NB4 (cell line): ENCODE data around the gene CCDC171.

Experiments used
- DNase-seq: peaks from one replicate; pipeline ENCODE4 v3.0.0; 2010; ENCODE audit warnings: low read depth
- H3K4me3 ChIP-seq: one replicate; pipeline ENCODE4 v1.5.1; 2011; ENCODE audit warnings: mild to moderate bottlenecking, low read depth, low read length, moderate library complexity
- MYC ChIP-seq: IDR thresholded peaks from 2 replicates; pipeline ENCODE4 v1.6.1; 2011; ENCODE audit warnings: low read depth, low read length
- POLR2A ChIP-seq: IDR thresholded peaks from 2 replicates; pipeline ENCODE4 v1.6.1; 2011; ENCODE audit warnings: mild to moderate bottlenecking; ENCODE audit not compliant: insufficient read length; ENCODE audit errors: extremely low read depth
- TF ChIP-seq, protein P1 (sequence below): IDR thresholded peaks from 2 replicates; pipeline ENCODE4 v1.6.1; 2011; ENCODE audit warnings: low read depth, low read length
- TF ChIP-seq, protein P2 (sequence below): IDR thresholded peaks from one replicate; pipeline ENCODE4 v1.5.1; 2012; ENCODE audit warnings: low read depth, low read length

The CCDC171 gene

DNA sequence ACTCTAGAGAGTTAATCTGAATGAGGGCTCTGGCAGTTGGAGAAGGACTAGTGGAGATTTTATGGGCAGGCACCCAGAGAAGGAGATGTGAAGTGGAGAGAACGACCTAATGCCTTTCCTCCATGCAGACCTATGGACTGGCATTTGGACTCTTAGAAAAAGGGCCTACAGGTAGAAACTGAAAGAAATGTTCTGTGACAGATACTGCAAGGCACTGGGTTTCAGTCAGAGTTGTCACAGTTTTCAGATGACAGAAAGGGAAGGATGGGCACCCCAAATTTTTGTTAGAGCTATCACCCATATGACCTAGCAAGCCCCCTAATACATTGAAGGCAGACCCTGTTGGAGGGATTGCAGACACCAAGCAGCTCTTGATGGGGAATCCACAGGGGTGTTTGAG lies 406.8 kb downstream of the CCDC171 start:
- H3K4me3 ChIP-seq: no peak overlapping the region
- DNase-seq: no peak
- no peak for TF ChIP-seq MYC
- no peak for TF ChIP-seq POLR2A
- TF ChIP-seq, protein P1, sequence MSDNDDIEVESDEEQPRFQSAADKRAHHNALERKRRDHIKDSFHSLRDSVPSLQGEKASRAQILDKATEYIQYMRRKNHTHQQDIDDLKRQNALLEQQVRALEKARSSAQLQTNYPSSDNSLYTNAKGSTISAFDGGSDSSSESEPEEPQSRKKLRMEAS: no peak
- TF ChIP-seq, protein P2, sequence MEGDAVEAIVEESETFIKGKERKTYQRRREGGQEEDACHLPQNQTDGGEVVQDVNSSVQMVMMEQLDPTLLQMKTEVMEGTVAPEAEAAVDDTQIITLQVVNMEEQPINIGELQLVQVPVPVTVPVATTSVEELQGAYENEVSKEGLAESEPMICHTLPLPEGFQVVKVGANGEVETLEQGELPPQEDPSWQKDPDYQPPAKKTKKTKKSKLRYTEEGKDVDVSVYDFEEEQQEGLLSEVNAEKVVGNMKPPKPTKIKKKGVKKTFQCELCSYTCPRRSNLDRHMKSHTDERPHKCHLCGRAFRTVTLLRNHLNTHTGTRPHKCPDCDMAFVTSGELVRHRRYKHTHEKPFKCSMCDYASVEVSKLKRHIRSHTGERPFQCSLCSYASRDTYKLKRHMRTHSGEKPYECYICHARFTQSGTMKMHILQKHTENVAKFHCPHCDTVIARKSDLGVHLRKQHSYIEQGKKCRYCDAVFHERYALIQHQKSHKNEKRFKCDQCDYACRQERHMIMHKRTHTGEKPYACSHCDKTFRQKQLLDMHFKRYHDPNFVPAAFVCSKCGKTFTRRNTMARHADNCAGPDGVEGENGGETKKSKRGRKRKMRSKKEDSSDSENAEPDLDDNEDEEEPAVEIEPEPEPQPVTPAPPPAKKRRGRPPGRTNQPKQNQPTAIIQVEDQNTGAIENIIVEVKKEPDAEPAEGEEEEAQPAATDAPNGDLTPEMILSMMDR: no peak

DNA sequence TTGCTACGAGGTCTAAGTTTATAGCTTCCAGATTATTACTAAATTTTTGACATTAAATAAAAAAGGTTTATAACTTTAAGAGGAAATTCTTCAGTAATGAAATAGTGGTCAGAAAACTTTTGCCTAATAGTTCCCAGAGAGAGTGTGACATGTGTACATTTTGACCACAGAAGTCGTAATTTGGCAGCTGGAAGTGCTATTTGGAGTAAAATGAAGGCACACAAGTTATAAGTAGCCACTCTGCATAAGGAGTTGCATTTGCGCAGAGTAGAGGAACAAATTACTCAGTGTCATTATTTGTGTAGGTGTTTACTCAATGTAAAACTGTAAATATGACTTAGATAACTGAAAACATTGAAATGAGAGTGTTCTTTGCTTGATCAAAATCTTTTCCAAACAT lies 408.4 kb downstream of the CCDC171 start:
- TF ChIP-seq POLR2A (no peak), MYC (no peak)
- TF ChIP-seq, protein P1: no peak
- TF ChIP-seq, protein P2: no peak
- DNase-seq: no peak

DNA sequence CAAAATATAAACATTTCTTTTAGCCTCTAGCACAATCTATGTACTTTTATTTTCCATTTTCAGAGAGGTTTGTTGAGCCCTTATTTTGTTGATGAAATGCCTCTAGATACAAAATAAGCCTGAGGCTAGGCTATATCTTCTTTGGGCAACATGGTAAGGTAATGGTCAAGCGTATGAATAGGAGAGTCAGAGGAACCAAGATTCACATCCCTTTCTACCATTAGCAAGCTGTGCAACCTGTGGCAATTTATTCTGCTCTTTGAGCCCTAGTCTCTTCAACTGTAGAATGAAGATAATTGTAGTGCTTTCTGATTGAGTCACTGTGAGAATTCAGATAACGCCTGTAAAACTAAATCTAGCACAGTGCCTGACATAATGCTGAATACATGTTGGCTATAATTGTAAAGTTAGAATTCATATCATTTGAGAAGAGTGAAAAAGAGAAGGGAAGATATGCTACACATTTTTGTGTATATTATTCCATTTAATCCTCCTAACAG lies 412.5 kb downstream of the CCDC171 start:
- DNase-seq: no peak
- TF ChIP-seq, protein P1: no peak
- TF ChIP-seq POLR2A (no peak), MYC (no peak)
- TF ChIP-seq, protein P2: no peak
- no peak overlapping the region for H3K4me3 ChIP-seq

More for the DNA sequence above, 408.4 kb downstream of the CCDC171 start:
- no peak overlapping the region for H3K4me3 ChIP-seq

DNA sequence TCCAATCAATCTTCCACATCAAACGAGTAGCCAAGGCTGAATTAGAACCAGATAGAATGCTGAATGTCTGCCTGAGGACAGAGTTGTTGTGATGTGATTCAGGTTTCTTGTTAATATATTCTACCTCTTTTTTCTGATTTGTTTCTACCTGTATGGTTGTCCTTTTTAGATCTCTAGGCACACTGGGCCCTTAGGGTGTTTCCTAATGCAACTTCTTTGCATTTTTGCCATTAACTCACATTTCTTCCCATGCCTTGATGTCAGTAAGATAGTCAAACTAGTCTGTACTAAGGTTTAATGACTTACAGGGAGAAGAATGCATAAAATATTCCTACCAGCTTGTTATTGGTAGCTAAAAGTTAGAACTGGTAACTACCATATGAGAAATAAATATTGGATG lies 413.6 kb downstream of the CCDC171 start:
- DNase-seq: no peak
- H3K4me3 ChIP-seq: no peak overlapping the region
- no peak for TF ChIP-seq MYC
- TF ChIP-seq, protein P1: no peak
- TF ChIP-seq POLR2A: no peak
- TF ChIP-seq, protein P2: no peak

DNA sequence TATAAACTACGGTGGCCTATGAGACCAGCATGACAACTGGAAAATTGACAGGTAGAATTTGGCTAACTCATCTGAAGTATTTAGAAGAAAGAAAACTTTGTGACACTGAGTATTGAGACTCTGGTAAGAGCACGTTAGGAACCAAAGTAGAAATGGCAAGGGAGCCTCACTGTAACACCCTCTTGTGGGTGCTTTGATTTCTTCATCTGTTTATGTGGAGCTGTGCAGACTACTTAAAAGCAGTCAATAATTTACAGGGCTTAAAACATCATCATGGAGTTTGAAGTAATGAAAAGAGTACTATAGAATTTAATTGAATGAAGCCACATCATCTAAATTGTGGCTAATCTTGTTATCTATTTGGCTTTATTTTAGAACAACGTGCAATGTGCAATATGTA lies 414.2 kb downstream of the CCDC171 start:
- no peak overlapping the region for H3K4me3 ChIP-seq
- TF ChIP-seq, protein P2: no peak
- no peak for TF ChIP-seq MYC
- TF ChIP-seq POLR2A: no peak
- TF ChIP-seq, protein P1: no peak
- DNase-seq: no peak

DNA sequence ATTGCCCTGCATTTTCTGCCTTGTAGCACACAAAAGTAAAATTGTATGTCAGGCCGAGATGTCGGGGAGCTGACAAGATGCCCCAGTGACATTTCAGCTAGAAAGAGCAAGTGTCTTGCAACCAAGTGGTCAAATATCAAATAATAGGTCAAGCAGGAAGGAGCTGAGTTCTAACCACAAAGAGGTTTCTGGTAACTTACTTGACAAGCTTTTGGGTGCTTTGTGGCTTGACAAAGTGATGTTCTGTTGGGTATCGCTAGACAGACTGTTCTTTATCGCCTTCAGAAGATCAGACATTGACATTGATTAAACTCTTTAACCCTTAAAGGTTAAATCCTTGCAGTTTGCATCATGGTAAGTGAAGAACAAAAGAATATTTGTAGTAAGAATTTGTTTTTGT lies 419.9 kb downstream of the CCDC171 start:
- no peak for DNase-seq
- TF ChIP-seq POLR2A (no peak), MYC (no peak)
- TF ChIP-seq, protein P2: no peak
- TF ChIP-seq, protein P1: no peak
- no peak overlapping the region for H3K4me3 ChIP-seq
